Measurements from ENCODE around the gene MCRIP2.

The MCRIP2 gene

GRCh38 chr16:617855-618254, 23.8 kb upstream of the MCRIP2 start:
- DNase-seq: no peak

- DNase-seq: no peak
Observed at GRCh38 chr16:619476-620100, 22.0 kb upstream of the MCRIP2 start.

- no peak for DNase-seq
Observed at GRCh38 chr16:620700-621525, 20.7 kb upstream of the MCRIP2 start.

- no peak for DNase-seq
Observed at GRCh38 chr16:621526-622105, 20.0 kb upstream of the MCRIP2 start.

- DNase-seq: no peak
Observed at GRCh38 chr16:622920-623280, 18.7 kb upstream of the MCRIP2 start.

GRCh38 chr16:624526-625070, 17.0 kb upstream of the MCRIP2 start:
- no peak for DNase-seq

- no peak for DNase-seq
Observed at GRCh38 chr16:625117-625976, 16.3 kb upstream of the MCRIP2 start.

- DNase-seq: no peak
Observed at GRCh38 chr16:625977-626765, 15.5 kb upstream of the MCRIP2 start.

- DNase-seq: no peak
Observed at GRCh38 chr16:626787-627453, 14.7 kb upstream of the MCRIP2 start.

GRCh38 chr16:627454-628239, 14.0 kb upstream of the MCRIP2 start:
- DNase-seq: no peak

GRCh38 chr16:628321-629061, 13.1 kb upstream of the MCRIP2 start:
- DNase-seq: no peak

- DNase-seq: no peak
Observed at GRCh38 chr16:629185-629832, 12.3 kb upstream of the MCRIP2 start.

GRCh38 chr16:629833-630248, 11.8 kb upstream of the MCRIP2 start:
- DNase-seq: no peak

GRCh38 chr16:630249-630814, 11.3 kb upstream of the MCRIP2 start:
- DNase-seq: no peak

- DNase-seq: no peak
Observed at GRCh38 chr16:630815-631405, 10.7 kb upstream of the MCRIP2 start, which contains the start of gene WFIKKN1. TSS of gene WFIKKN1 (plus strand) at chr16:630985. CDS start at chr16:631254, 269 bp downstream.

GRCh38 chr16:631808-632358, 9.7 kb upstream of the MCRIP2 start:
- no peak for DNase-seq

- DNase-seq: no peak
Observed at GRCh38 chr16:632486-633335, 8.9 kb upstream of the MCRIP2 start.
